ENCODE results near the gene GATAD2A.

DNA sequence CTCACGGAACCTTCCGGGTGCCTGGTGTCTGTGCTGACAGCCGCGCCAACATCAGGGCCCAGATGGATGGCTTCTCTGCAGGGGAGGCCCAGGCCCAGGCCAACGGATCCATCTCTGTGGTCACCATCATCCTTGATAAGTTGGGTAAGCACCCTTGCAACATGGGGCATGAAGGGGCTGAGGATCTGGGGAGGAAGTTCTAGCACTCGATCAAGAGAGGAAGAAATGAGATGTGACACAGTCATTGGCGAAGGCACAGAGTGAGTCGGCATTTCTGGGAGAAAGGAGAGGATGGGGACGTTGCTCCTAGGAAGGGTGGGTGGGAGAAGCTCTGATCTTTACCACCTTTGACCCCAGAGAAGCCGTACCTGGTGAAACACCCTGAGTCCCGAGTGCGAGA is 137.0 kb downstream of the GATAD2A start:
- TF ChIP-seq, protein P1, sequence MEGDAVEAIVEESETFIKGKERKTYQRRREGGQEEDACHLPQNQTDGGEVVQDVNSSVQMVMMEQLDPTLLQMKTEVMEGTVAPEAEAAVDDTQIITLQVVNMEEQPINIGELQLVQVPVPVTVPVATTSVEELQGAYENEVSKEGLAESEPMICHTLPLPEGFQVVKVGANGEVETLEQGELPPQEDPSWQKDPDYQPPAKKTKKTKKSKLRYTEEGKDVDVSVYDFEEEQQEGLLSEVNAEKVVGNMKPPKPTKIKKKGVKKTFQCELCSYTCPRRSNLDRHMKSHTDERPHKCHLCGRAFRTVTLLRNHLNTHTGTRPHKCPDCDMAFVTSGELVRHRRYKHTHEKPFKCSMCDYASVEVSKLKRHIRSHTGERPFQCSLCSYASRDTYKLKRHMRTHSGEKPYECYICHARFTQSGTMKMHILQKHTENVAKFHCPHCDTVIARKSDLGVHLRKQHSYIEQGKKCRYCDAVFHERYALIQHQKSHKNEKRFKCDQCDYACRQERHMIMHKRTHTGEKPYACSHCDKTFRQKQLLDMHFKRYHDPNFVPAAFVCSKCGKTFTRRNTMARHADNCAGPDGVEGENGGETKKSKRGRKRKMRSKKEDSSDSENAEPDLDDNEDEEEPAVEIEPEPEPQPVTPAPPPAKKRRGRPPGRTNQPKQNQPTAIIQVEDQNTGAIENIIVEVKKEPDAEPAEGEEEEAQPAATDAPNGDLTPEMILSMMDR (IDR thresholded peaks at IDR 0.05), result no peak
- TF ChIP-seq POLR2A (IDR thresholded peaks at IDR 0.05), result no peak
- no peak for TF ChIP-seq EP300 (IDR thresholded peaks at IDR 0.05; ENCODE audit: low read depth)
- no peak for TF ChIP-seq POLR2AphosphoS5 (IDR thresholded peaks at IDR 0.05)

Measured in transverse colon (tissue), 4 donors.